H1 (cell line): ENCODE measurements around the gene SLC1A4.

ENCODE experiments used
- CBX8 ChIP-seq: fragments of 300-800, 300-1000 bp; sonication (generic); IDR thresholded peaks from 2 replicates; pipeline ENCODE4 v1.7.1; 2016; ENCODE audit warnings: low read depth, low read length, borderline replicate concordance
- CHD1 ChIP-seq: IDR thresholded peaks from 2 replicates; pipeline ENCODE4 v1.6.1; 2012; ENCODE audit warnings: low read depth, low read length, improper control_type of control experiment
- EZH2 ChIP-seq: fragments of 200-600 bp; sonication (generic); IDR thresholded peaks from 2 replicates; pipeline ENCODE4 v1.7.1; 2012; ENCODE audit warnings: low read depth, mild to moderate bottlenecking, moderate library complexity, low read length, inconsistent platforms; ENCODE audit not compliant: severe bottlenecking
- KDM1A ChIP-seq: fragments of 200-600, 300-600 bp; sonication (generic); IDR thresholded peaks from 2 replicates; pipeline ENCODE4 v1.7.1; 2016; ENCODE audit warnings: mild to moderate bottlenecking, low read length, borderline replicate concordance
- POLR2AphosphoS5 ChIP-seq: IDR thresholded peaks from 2 replicates; pipeline ENCODE4 v1.6.1; 2011; ENCODE audit warnings: low read depth, low read length
- SIN3A ChIP-seq, 2 experiments: IDR thresholded peaks in 1 of 2; conservative IDR thresholded peaks in 1 of 2; 2 replicates each; pipeline ENCODE4 v1.6.1; 2011 to 2012; ENCODE audit warnings: low read length in 2 of 2, improper control_type of control experiment in 1 of 2, low read depth in 1 of 2, mild to moderate bottlenecking in 1 of 2
- SP1 ChIP-seq: IDR thresholded peaks from 2 replicates; pipeline ENCODE4 v1.6.1; 2011; ENCODE audit warnings: low read depth, low read length
- SP4 ChIP-seq: IDR thresholded peaks from 2 replicates; pipeline ENCODE4 v1.6.1; 2012; ENCODE audit warnings: low read length, inconsistent platforms
- TBP ChIP-seq: IDR thresholded peaks from 2 replicates; pipeline ENCODE4 v1.6.1; 2011; ENCODE audit warnings: low read depth, low read length, improper control_type of control experiment
- TCF12 ChIP-seq: IDR thresholded peaks from 2 replicates; pipeline ENCODE4 v1.6.1; 2011; ENCODE audit warnings: low read depth, mild to moderate bottlenecking, low read length
- YY1 ChIP-seq: IDR thresholded peaks from 2 replicates; pipeline ENCODE4 v1.6.1; 2011; ENCODE audit warnings: low read depth, mild to moderate bottlenecking, low read length
- TF ChIP-seq, protein P1 (sequence below), 3 experiments: IDR thresholded peaks; 1 replicate in 2 of 3; 2 replicates in 1 of 3; pipeline versions ENCODE4 v1.5.1 to v1.6.1; 2011; ENCODE audit warnings: low read length in 3 of 3, mild to moderate bottlenecking in 3 of 3, inconsistent platforms in 2 of 3, low read depth in 1 of 3, moderate library complexity in 1 of 3; ENCODE audit not compliant: insufficient read depth in 1 of 3; ENCODE audit errors: control extremely low read depth in 1 of 3
- TF ChIP-seq, protein P2 (sequence below): IDR thresholded peaks from 2 replicates; pipeline ENCODE4 v1.6.1; 2012; ENCODE audit warnings: low read length, inconsistent platforms

DNA sequence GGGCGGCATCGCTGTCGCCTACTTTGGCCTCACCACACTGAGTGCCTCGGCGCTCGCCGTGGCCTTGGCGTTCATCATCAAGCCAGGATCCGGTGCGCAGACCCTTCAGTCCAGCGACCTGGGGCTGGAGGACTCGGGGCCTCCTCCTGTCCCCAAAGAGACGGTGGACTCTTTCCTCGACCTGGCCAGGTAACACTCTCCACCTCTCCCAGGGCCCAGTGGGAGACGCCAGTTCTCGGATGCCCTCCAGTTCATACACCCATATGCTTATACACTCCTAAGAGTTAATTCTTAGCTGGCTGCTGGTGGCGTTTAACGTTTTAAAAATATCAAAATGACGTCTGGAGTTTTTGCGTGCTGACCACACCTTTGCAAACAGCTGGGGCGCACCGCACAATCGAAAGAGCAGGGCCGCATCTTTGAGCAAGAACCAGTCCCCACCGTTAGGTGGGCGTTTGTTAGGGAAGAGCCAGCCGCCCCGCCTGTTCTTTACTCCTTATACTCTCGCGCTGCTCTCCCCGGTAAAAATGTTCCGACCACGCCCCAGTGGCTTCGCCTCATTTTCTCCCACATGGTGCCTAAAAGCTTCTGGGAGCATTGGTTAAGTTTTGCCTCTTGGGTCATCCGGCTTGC lies 899 bp downstream of the SLC1A4 start:
- TF ChIP-seq EZH2, result peak; percentile 57
- TF ChIP-seq, protein P1, sequence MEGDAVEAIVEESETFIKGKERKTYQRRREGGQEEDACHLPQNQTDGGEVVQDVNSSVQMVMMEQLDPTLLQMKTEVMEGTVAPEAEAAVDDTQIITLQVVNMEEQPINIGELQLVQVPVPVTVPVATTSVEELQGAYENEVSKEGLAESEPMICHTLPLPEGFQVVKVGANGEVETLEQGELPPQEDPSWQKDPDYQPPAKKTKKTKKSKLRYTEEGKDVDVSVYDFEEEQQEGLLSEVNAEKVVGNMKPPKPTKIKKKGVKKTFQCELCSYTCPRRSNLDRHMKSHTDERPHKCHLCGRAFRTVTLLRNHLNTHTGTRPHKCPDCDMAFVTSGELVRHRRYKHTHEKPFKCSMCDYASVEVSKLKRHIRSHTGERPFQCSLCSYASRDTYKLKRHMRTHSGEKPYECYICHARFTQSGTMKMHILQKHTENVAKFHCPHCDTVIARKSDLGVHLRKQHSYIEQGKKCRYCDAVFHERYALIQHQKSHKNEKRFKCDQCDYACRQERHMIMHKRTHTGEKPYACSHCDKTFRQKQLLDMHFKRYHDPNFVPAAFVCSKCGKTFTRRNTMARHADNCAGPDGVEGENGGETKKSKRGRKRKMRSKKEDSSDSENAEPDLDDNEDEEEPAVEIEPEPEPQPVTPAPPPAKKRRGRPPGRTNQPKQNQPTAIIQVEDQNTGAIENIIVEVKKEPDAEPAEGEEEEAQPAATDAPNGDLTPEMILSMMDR (IDR thresholded peaks at IDR 0.05; ENCODE audit: control extremely low read depth in 1 of 3, insufficient read depth in 1 of 3, low read depth in 1 of 3, low read length in 3 of 3), result no peak
- TF ChIP-seq, protein P2, sequence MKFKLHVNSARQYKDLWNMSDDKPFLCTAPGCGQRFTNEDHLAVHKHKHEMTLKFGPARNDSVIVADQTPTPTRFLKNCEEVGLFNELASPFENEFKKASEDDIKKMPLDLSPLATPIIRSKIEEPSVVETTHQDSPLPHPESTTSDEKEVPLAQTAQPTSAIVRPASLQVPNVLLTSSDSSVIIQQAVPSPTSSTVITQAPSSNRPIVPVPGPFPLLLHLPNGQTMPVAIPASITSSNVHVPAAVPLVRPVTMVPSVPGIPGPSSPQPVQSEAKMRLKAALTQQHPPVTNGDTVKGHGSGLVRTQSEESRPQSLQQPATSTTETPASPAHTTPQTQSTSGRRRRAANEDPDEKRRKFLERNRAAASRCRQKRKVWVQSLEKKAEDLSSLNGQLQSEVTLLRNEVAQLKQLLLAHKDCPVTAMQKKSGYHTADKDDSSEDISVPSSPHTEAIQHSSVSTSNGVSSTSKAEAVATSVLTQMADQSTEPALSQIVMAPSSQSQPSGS, result no peak
- TF ChIP-seq YY1, result no peak
- no peak for TF ChIP-seq TBP
- no peak for TF ChIP-seq CBX8
- no peak for TF ChIP-seq SP1
- no peak for TF ChIP-seq CHD1
- no peak for TF ChIP-seq TCF12
- TF ChIP-seq KDM1A, result no peak
- TF ChIP-seq SIN3A (conservative IDR thresholded peaks at IDR 0.05 in 1 of 2, IDR thresholded peaks at IDR 0.05 in 1 of 2; ENCODE audit: low read depth in 1 of 2, low read length in 2 of 2), result no peak
- TF ChIP-seq POLR2AphosphoS5, result no peak
- TF ChIP-seq SP4, result no peak
